ENCODE data around the gene IL4I1.

- TF ChIP-seq CTCF (IDR thresholded peaks at IDR 0.05) (no peak), POLR2AphosphoS5 (IDR thresholded peaks at IDR 0.05) (no peak)
These were observed 38.4 kb downstream of the IL4I1 start for GRCh38 chr19:49858088-49858985.
